GM12891 (cell line): ENCODE measurements around the gene FMN1.

Experiments used
- PAX5 ChIP-seq: IDR thresholded peaks from 2 replicates; pipeline ENCODE4 v1.6.1; 2011; ENCODE audit warnings: low read length, moderate library complexity, mild to moderate bottlenecking; ENCODE audit not compliant: insufficient read depth, severe bottlenecking
- POLR2A ChIP-seq: IDR thresholded peaks from 2 replicates; pipeline ENCODE4 v1.6.1; 2011; ENCODE audit warnings: low read depth, low read length, control low read depth
- POLR2AphosphoS5 ChIP-seq: IDR thresholded peaks from 2 replicates; pipeline ENCODE4 v1.6.1; 2011; ENCODE audit warnings: low read depth, low read length, control low read depth
- POU2F2 ChIP-seq: IDR thresholded peaks from 2 replicates; pipeline ENCODE4 v1.6.1; 2011; ENCODE audit warnings: low read depth, mild to moderate bottlenecking, control low read depth, low read length, moderate library complexity
- SPI1 ChIP-seq: IDR thresholded peaks from 2 replicates; pipeline ENCODE4 v1.6.1; 2011; ENCODE audit warnings: low read depth, low read length, control low read depth
- TAF1 ChIP-seq: IDR thresholded peaks from 2 replicates; pipeline ENCODE4 v1.6.1; 2011; ENCODE audit warnings: low read depth, low read length, control low read depth

DNA sequence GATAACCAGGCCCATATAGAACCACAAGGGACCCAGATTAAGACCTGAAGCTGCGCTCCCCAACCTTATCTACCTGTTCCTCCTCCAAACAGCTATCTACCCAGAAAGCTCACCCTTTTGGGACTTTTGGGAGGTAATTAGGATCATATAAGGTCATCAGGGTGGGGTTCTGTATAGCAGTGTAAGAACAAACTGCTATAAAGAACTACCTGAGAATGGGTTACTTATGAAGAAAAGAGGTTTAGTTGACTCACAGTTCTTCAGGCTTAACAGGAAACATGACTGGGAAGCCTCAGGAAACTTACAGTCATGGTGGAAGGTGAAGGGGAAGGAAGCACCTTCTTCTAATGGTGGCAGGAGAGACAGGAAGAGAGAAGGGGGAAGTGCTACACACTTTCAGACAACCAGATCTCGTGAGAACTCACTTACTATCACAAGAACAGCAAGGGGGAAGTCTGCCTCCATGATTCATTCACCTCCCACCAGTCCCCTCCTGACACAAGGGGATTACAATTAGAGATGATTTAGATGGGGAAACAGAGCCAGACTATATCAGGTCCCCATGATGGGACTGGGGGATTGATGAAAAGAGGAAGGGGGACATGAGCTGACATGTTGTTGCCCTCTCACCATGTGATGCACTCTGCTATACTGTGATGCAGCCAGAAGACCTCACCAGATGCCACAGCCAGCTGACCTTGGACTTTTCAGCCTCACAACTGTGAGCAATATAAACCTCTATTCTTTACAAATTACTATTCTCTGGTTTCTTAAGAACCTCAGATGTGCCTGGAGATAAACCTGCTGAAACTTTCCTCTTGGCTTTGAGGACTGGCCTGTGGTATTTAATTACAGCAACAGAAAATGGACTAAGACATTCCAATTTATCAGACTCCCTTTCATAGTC is 15.3 kb upstream of the FMN1 start:
- TF ChIP-seq POLR2AphosphoS5 (no peak), POLR2A (no peak), TAF1 (no peak), PAX5 (no peak), POU2F2 (no peak), SPI1 (0 out of 2 replicates have a peak, but pooled peaks have one; percentile 0)
